NCI-H748 treated with DMSO at 0.1 percent for 48 hours (cell line): ENCODE measurements around the gene SSC5D.
A peak's percentile ranks its signal among the peaks of the same experiment; 100 is the strongest.

Experiments used
- DNase-seq: peaks from one replicate; lab custom pipeline; 2025; lab: John Stamatoyannopoulos, UW

SSC5D gene

GRCh38 chr19:55554741-55555152, 66.5 kb downstream of the SSC5D start:
- no peak for DNase-seq

DNA sequence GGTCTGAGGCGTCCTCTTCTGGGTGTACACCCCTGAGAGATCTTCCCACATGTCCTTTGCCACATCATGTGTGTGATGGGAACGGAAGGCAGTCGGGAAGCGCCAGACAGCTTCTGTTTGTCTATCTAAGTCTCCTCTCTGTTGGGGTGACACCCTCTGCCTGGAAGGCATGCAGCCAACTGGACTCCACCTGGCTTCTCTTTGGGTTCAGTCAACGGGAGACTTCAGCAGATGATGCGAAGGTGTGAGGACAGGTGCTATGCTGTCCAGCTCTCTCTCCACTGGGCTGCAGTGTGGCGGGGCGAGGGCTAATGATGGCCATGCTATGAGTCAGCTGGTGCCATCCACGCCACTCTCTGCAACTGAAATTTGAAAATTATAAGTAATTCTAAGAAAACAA, 71.4 kb downstream of the SSC5D start:
- DNase-seq, result no peak

- peak; percentile 7 for DNase-seq
These were observed 75.0 kb downstream of the SSC5D start for GRCh38 chr19:55563261-55563690.

DNA sequence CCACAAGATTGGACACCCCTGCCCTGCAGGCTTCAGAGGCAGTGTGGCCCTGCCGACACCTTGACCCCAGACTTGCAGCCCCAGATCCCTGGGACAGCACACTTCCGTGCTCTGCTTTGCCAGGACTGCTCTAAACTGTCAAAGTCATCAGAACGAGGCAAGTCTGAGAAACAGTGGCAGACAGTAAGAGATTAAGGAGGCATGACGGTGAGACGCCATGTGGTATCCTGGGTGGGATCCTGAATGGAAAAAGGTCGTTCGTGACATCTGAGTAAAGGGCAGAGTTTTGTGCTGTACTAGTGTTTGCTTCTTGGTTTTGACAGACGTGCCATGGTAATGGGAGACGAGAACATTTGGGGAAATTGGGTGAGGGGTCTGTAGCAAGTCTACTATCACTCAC, 78.6 kb downstream of the SSC5D start:
- no peak for DNase-seq

DNA sequence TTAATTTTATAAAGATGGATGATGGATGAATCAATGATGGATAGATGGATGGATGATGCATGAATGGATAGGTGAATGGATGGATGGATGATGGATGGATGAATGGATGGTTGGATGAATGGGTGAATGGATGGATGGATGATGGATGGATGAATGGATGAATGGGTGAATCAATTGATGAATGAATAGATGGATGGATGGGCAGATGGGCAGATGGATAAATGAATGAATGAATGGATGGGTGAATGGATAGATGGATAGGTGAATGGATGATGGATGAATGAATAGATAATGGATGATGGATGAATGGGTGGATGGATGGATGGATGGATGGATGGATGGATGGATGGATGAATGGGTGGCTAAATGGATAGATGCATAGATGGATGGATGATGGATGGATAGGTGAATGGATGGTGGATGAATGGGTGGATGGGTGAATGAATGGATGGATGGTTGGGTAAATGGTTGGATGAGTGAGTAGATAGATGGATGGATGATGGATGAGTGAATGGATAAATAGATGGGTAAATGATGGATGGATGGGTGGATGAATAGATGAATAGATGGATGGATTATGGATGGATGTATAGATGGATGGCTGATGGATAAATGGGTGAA, 79.6 kb downstream of the SSC5D start:
- no peak for DNase-seq
